Measurements from ENCODE around the gene AADACL2. TPM values are rescaled to one million over a fixed set of nuclear protein-coding genes. Genes with fewer than 3 reads are reported as not detected.

AADACL2 gene
- total RNA-seq, 1 donor from 2014 or later: 11.7 TPM

- TF ChIP-seq CTCF (conservative IDR thresholded peaks at IDR 0.05): no peak
- DNase-seq (ENCODE audit: extremely low spot score, unreplicated experiment): no peak
- Mint-ChIP-seq H3K27ac (no peak overlapping the region), H3K4me1 (ENCODE audit: unreplicated experiment) (no peaks in the 10 kb centered on the region), H3K36me3 (no peaks in the 10 kb centered on the region), H3K9me3 (no peaks in the 10 kb centered on the region), H3K4me3 (no peak overlapping the region), H3K27me3 (no peaks in the 10 kb centered on the region)
Measured at GRCh38 chr3:151690645-151691044, 43.1 kb upstream of the AADACL2 start.

- Mint-ChIP-seq H3K9me3 (peaks cover 5% of the 10 kb centered on the region), H3K4me3 (no peak overlapping the region), H3K36me3 (no peaks in the 10 kb centered on the region), H3K27me3 (no peaks in the 10 kb centered on the region), H3K4me1 (ENCODE audit: unreplicated experiment) (no peaks in the 10 kb centered on the region), H3K27ac (no peak overlapping the region)
- DNase-seq (ENCODE audit: extremely low spot score, unreplicated experiment): no peak
- no peak for TF ChIP-seq CTCF (conservative IDR thresholded peaks at IDR 0.05)
Measured at GRCh38 chr3:151697496-151697895, 36.2 kb upstream of the AADACL2 start.

GRCh38 chr3:151707216-151707615, 26.5 kb upstream of the AADACL2 start:
- Mint-ChIP-seq H3K27me3 (no peaks in the 10 kb centered on the region), H3K36me3 (no peaks in the 10 kb centered on the region), H3K27ac (no peak overlapping the region), H3K4me1 (ENCODE audit: unreplicated experiment) (no peaks in the 10 kb centered on the region), H3K9me3 (no peaks in the 10 kb centered on the region), H3K4me3 (no peak overlapping the region)
- DNase-seq (ENCODE audit: extremely low spot score, unreplicated experiment): no peak
- TF ChIP-seq CTCF (conservative IDR thresholded peaks at IDR 0.05): no peak

GRCh38 chr3:151708868-151709267, 24.9 kb upstream of the AADACL2 start:
- no peak for DNase-seq (ENCODE audit: extremely low spot score, unreplicated experiment)
- Mint-ChIP-seq H3K4me3 (no peak overlapping the region), H3K36me3 (no peaks in the 10 kb centered on the region), H3K9me3 (no peaks in the 10 kb centered on the region), H3K4me1 (ENCODE audit: unreplicated experiment) (no peaks in the 10 kb centered on the region), H3K27me3 (no peaks in the 10 kb centered on the region), H3K27ac (no peak overlapping the region)
- TF ChIP-seq CTCF (conservative IDR thresholded peaks at IDR 0.05): no peak

- H3K27ac Mint-ChIP-seq: no peak overlapping the region
- H3K27me3 Mint-ChIP-seq: no peaks in the 10 kb centered on the region
- no peaks in the 10 kb centered on the region for H3K36me3 Mint-ChIP-seq
- no peak overlapping the region for H3K4me3 Mint-ChIP-seq
- H3K4me1 Mint-ChIP-seq (ENCODE audit: unreplicated experiment): no peaks in the 10 kb centered on the region
- H3K9me3 Mint-ChIP-seq: no peaks in the 10 kb centered on the region
- TF ChIP-seq CTCF (conservative IDR thresholded peaks at IDR 0.05): no peak
- no peak for DNase-seq (ENCODE audit: extremely low spot score, unreplicated experiment)
Measured at GRCh38 chr3:151709847-151710246, 23.9 kb upstream of the AADACL2 start.

- H3K27me3 Mint-ChIP-seq: no peaks in the 10 kb centered on the region
- H3K27ac Mint-ChIP-seq: no peak overlapping the region
- H3K36me3 Mint-ChIP-seq: no peaks in the 10 kb centered on the region
- no peak for TF ChIP-seq CTCF (conservative IDR thresholded peaks at IDR 0.05)
- H3K4me1 Mint-ChIP-seq (ENCODE audit: unreplicated experiment): peaks cover 9% of the 10 kb centered on the region
- H3K9me3 Mint-ChIP-seq: peaks cover 15% of the 10 kb centered on the region
- DNase-seq (ENCODE audit: extremely low spot score, unreplicated experiment): no peak
- no peak overlapping the region for H3K4me3 Mint-ChIP-seq
Measured at GRCh38 chr3:151721294-151721693, 12.4 kb upstream of the AADACL2 start.

Data from type B pancreatic cell (in vitro differentiated cells).